ENCODE results near the gene SCYL1. TPM values are rescaled to one million over a fixed set of nuclear protein-coding genes. Genes with fewer than 3 reads are reported as not detected.

The SCYL1 gene
- total and polyA plus RNA-seq, 7 donors = 66.9 to 106 (median 87.4) TPM

DNA sequence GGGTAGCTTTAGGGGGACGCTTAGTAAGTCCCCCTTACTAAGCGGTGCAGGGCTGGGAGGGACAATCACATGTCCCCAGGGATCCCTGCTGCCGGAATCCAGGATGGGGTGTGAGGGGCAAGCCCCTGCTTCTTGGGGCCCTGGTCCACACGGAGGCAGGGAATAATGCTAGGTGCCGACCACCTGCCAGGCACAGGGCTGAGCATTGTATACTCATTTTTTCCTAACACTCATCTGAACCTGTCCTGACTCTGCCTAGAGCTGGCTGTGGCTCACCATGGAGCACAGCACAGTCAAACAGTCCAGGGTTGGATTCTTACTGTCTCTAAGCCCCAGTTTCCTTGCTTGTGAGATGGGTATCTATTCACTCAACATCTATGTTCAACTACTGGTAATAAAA lies 34.7 kb downstream of the SCYL1 start:
- 36 to 46% (median 44%) methylated on average over 5 of the region's 5 CpGs for WGBS, 3 donors
- Histone ChIP-seq H3K36me3 (ENCODE audit: insufficient read depth in 1 of 2, low read depth in 1 of 2) (no peaks in the 10 kb centered on the region), H3K27me3 (ENCODE audit: insufficient read depth in 3 of 3, low read length in 2 of 3) (no peaks in the 10 kb centered on the region), H3K4me1 (peaks cover 59% of the 10 kb centered on the region), H3K9me3 (no peaks in the 10 kb centered on the region), H3K27ac (peak overlapping the region; percentile 99), H3K4me3 (no peak overlapping the region)
- DNase-seq (no peak), ATAC-seq (no peak)
- TF ChIP-seq, protein P1, sequence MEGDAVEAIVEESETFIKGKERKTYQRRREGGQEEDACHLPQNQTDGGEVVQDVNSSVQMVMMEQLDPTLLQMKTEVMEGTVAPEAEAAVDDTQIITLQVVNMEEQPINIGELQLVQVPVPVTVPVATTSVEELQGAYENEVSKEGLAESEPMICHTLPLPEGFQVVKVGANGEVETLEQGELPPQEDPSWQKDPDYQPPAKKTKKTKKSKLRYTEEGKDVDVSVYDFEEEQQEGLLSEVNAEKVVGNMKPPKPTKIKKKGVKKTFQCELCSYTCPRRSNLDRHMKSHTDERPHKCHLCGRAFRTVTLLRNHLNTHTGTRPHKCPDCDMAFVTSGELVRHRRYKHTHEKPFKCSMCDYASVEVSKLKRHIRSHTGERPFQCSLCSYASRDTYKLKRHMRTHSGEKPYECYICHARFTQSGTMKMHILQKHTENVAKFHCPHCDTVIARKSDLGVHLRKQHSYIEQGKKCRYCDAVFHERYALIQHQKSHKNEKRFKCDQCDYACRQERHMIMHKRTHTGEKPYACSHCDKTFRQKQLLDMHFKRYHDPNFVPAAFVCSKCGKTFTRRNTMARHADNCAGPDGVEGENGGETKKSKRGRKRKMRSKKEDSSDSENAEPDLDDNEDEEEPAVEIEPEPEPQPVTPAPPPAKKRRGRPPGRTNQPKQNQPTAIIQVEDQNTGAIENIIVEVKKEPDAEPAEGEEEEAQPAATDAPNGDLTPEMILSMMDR (IDR thresholded peaks at IDR 0.05) = no peak
- intact Hi-C loops (cut with DNase I) = loop anchor here in 1 of 2 donors (2.0 kb wide), 1 partner anchor 17 kb away; the partner anchor contains the start of gene EHBP1L1

GRCh38 chr11:65559951-65560537 lies 35.2 kb downstream of the SCYL1 start:
- intact Hi-C loops (cut with DNase I) = loop anchor here in 1 of 2 donors (2.0 kb wide), 1 partner anchor 17 kb away; the partner anchor contains the start of gene EHBP1L1
- Histone ChIP-seq H3K9me3 (no peaks in the 10 kb centered on the region), H3K4me1 (peaks cover 60% of the 10 kb centered on the region), H3K36me3 (ENCODE audit: insufficient read depth in 1 of 2, low read depth in 1 of 2) (no peaks in the 10 kb centered on the region), H3K27ac (peak overlapping the region; percentile 99), H3K27me3 (ENCODE audit: insufficient read depth in 3 of 3, low read length in 2 of 3) (no peaks in the 10 kb centered on the region), H3K4me3 (no peak overlapping the region)
- ATAC-seq = peak in 3 of 4 donors; percentile 25 to 41 (median 39)
- 23 to 27% (median 25%) methylated on average over 5 of the region's 5 CpGs for WGBS, 3 donors
- DNase-seq = no peak
- TF ChIP-seq, protein P1 (IDR thresholded peaks at IDR 0.05) = no peak

GRCh38 chr11:65560555-65561418 lies 35.9 kb downstream of the SCYL1 start:
- DNase-seq (peak; percentile 64 to 77), ATAC-seq (peak; percentile 11 to 41 (median 22))

GRCh38 chr11:65562020-65562419 lies 37.1 kb downstream of the SCYL1 start:
- DNase-seq (no peak), ATAC-seq (peak in 3 of 4 donors; percentile 32 to 58 (median 47))
- H3K9me3 ChIP-seq = no peaks in the 10 kb centered on the region
- no peaks in the 10 kb centered on the region for H3K27me3 ChIP-seq (ENCODE audit: insufficient read depth in 3 of 3, low read length in 2 of 3)
- 44 to 73% (median 54%) methylated on average over 7 of the region's 7 CpGs for WGBS, 3 donors
- TF ChIP-seq, protein P1 (IDR thresholded peaks at IDR 0.05) = no peak
- no peak overlapping the region for H3K4me3 ChIP-seq
- intact Hi-C loops (cut with DNase I) = no loop called here
- H3K4me1 ChIP-seq = peaks cover 41% of the 10 kb centered on the region
- H3K36me3 ChIP-seq (ENCODE audit: insufficient read depth in 1 of 2, low read depth in 1 of 2) = no peaks in the 10 kb centered on the region
- H3K27ac ChIP-seq = peak overlapping the region; percentile 99

More at GRCh38 chr11:65560555-65561418, 35.9 kb downstream of the SCYL1 start:
- Histone ChIP-seq H3K4me1 (peaks cover 53% of the 10 kb centered on the region), H3K27ac (peak overlapping the region; percentile 99), H3K36me3 (ENCODE audit: insufficient read depth in 1 of 2, low read depth in 1 of 2) (no peaks in the 10 kb centered on the region), H3K9me3 (no peaks in the 10 kb centered on the region), H3K27me3 (ENCODE audit: insufficient read depth in 3 of 3, low read length in 2 of 3) (no peaks in the 10 kb centered on the region), H3K4me3 (peak overlapping the region; percentile 15)
- 16 to 20% (median 18%) methylated on average over 14 to 15 of the region's 15 CpGs for WGBS, 3 donors
- TF ChIP-seq, protein P1 (IDR thresholded peaks at IDR 0.05) = no peak
- intact Hi-C loops (cut with DNase I) = no loop called here

Data from psoas muscle (tissue), 8 donors.